ENCODE data around the gene AAK1.
"Not testable (repeated sequence)": the region's sequence is repeated elsewhere in the genome, so short reads cannot be mapped to it uniquely, and the experiment has no call there.

AAK1 gene

GRCh38 chr2:69554568-69554967, 89.0 kb downstream of the AAK1 start:
- Mint-ChIP-seq H3K4me3 (no peak overlapping the region), H3K36me3 (ENCODE audit: insufficient read depth) (peaks cover 14% of the 10 kb centered on the region), H3K27ac (ENCODE audit: low read depth) (peak overlapping the region; percentile 20), H3K9me3 (no peaks in the 10 kb centered on the region), H3K27me3 (no peaks in the 10 kb centered on the region), H3K4me1 (peaks cover 62% of the 10 kb centered on the region)
- DNase-seq (ENCODE audit: low spot score in 2 of 2) (no peak), ATAC-seq (replicated peaks; ENCODE audit: extremely low read depth, poor library complexity, severe bottlenecking) (no peak)

- H3K4me1 Mint-ChIP-seq = peaks cover 62% of the 10 kb centered on the region
- H3K9me3 Mint-ChIP-seq = no peaks in the 10 kb centered on the region
- no peak for DNase-seq (ENCODE audit: low spot score in 2 of 2)
- H3K36me3 Mint-ChIP-seq (ENCODE audit: insufficient read depth) = peaks cover 14% of the 10 kb centered on the region
- H3K4me3 Mint-ChIP-seq = no peak overlapping the region
- H3K27me3 Mint-ChIP-seq = no peaks in the 10 kb centered on the region
- H3K27ac Mint-ChIP-seq (ENCODE audit: low read depth) = no peak overlapping the region
- ATAC-seq (replicated peaks; ENCODE audit: extremely low read depth, poor library complexity, severe bottlenecking) = no peak
Observed at GRCh38 chr2:69553991-69554390, 89.5 kb downstream of the AAK1 start.

GRCh38 chr2:69550511-69550910, 93.0 kb downstream of the AAK1 start:
- H3K27ac Mint-ChIP-seq (ENCODE audit: low read depth); H3K27me3 Mint-ChIP-seq; H3K4me3 Mint-ChIP-seq; H3K9me3 Mint-ChIP-seq; ATAC-seq (replicated peaks; ENCODE audit: extremely low read depth, poor library complexity, severe bottlenecking); DNase-seq (ENCODE audit: low spot score in 2 of 2): not testable (repeated sequence)
- Mint-ChIP-seq H3K36me3 (ENCODE audit: insufficient read depth) (peaks cover 16% of the 10 kb centered on the region), H3K4me1 (peaks cover 61% of the 10 kb centered on the region)

GRCh38 chr2:69549421-69549820, 94.1 kb downstream of the AAK1 start:
- DNase-seq (ENCODE audit: low spot score in 2 of 2) = no peak
- Mint-ChIP-seq H3K4me1 (peaks cover 63% of the 10 kb centered on the region), H3K27ac (ENCODE audit: low read depth) (no peak overlapping the region), H3K4me3 (no peak overlapping the region), H3K27me3 (no peaks in the 10 kb centered on the region), H3K9me3 (no peaks in the 10 kb centered on the region), H3K36me3 (ENCODE audit: insufficient read depth) (peaks cover 16% of the 10 kb centered on the region)
- no peak for ATAC-seq (replicated peaks; ENCODE audit: extremely low read depth, poor library complexity, severe bottlenecking)

- no peaks in the 10 kb centered on the region for H3K27me3 Mint-ChIP-seq
- no peak overlapping the region for H3K4me3 Mint-ChIP-seq
- H3K9me3 Mint-ChIP-seq = no peaks in the 10 kb centered on the region
- DNase-seq (ENCODE audit: low spot score in 2 of 2) = no peak
- H3K36me3 Mint-ChIP-seq (ENCODE audit: insufficient read depth) = peaks cover 18% of the 10 kb centered on the region
- ATAC-seq (replicated peaks; ENCODE audit: extremely low read depth, poor library complexity, severe bottlenecking) = no peak
- peaks cover 62% of the 10 kb centered on the region for H3K4me1 Mint-ChIP-seq
- H3K27ac Mint-ChIP-seq (ENCODE audit: low read depth) = peak overlapping the region; percentile 76
Observed at GRCh38 chr2:69547984-69548715, 95.4 kb downstream of the AAK1 start.

GRCh38 chr2:69546646-69547045, 96.9 kb downstream of the AAK1 start:
- Mint-ChIP-seq H3K4me3 (no peak overlapping the region), H3K36me3 (ENCODE audit: insufficient read depth) (peaks cover 21% of the 10 kb centered on the region), H3K4me1 (peaks cover 59% of the 10 kb centered on the region), H3K27ac (ENCODE audit: low read depth) (no peak overlapping the region), H3K9me3 (no peaks in the 10 kb centered on the region), H3K27me3 (no peaks in the 10 kb centered on the region)
- DNase-seq (ENCODE audit: low spot score in 2 of 2) = no peak
- no peak for ATAC-seq (replicated peaks; ENCODE audit: extremely low read depth, poor library complexity, severe bottlenecking)

- Mint-ChIP-seq H3K27ac (ENCODE audit: low read depth) (no peak overlapping the region), H3K9me3 (no peaks in the 10 kb centered on the region), H3K4me3 (no peak overlapping the region), H3K36me3 (ENCODE audit: insufficient read depth) (peaks cover 23% of the 10 kb centered on the region), H3K4me1 (peaks cover 54% of the 10 kb centered on the region), H3K27me3 (no peaks in the 10 kb centered on the region)
- ATAC-seq (replicated peaks; ENCODE audit: extremely low read depth, poor library complexity, severe bottlenecking) = no peak
- no peak for DNase-seq (ENCODE audit: low spot score in 2 of 2)
Observed at GRCh38 chr2:69545477-69545932, 98.0 kb downstream of the AAK1 start.

- Mint-ChIP-seq H3K4me3 (no peak overlapping the region), H3K27ac (ENCODE audit: low read depth) (no peak overlapping the region), H3K36me3 (ENCODE audit: insufficient read depth) (peaks cover 27% of the 10 kb centered on the region), H3K27me3 (no peaks in the 10 kb centered on the region), H3K4me1 (peaks cover 54% of the 10 kb centered on the region), H3K9me3 (no peaks in the 10 kb centered on the region)
- DNase-seq (ENCODE audit: low spot score in 2 of 2) (no peak), ATAC-seq (replicated peaks; ENCODE audit: extremely low read depth, poor library complexity, severe bottlenecking) (no peak)
Observed at GRCh38 chr2:69544951-69545350, 98.6 kb downstream of the AAK1 start.

- ATAC-seq (replicated peaks; ENCODE audit: extremely low read depth, poor library complexity, severe bottlenecking) (no peak), DNase-seq (ENCODE audit: low spot score in 2 of 2) (no peak)
- Mint-ChIP-seq H3K4me1 (peaks cover 47% of the 10 kb centered on the region), H3K9me3 (no peaks in the 10 kb centered on the region), H3K27ac (ENCODE audit: low read depth) (peak overlapping the region; percentile 1), H3K4me3 (no peak overlapping the region), H3K36me3 (ENCODE audit: insufficient read depth) (peaks cover 40% of the 10 kb centered on the region), H3K27me3 (no peaks in the 10 kb centered on the region)
Observed at GRCh38 chr2:69539549-69539908, 104.0 kb downstream of the AAK1 start.

- Mint-ChIP-seq H3K36me3 (ENCODE audit: insufficient read depth) (peaks cover 37% of the 10 kb centered on the region), H3K4me3 (no peak overlapping the region), H3K27ac (ENCODE audit: low read depth) (peak overlapping the region; percentile 76), H3K9me3 (no peaks in the 10 kb centered on the region), H3K4me1 (peaks cover 42% of the 10 kb centered on the region), H3K27me3 (no peaks in the 10 kb centered on the region)
- DNase-seq (ENCODE audit: low spot score in 2 of 2) (no peak), ATAC-seq (replicated peaks; ENCODE audit: extremely low read depth, poor library complexity, severe bottlenecking) (no peak)
Observed at GRCh38 chr2:69538872-69539548, 104.5 kb downstream of the AAK1 start.

- peaks cover 36% of the 10 kb centered on the region for H3K36me3 Mint-ChIP-seq (ENCODE audit: insufficient read depth)
- H3K27me3 Mint-ChIP-seq = no peaks in the 10 kb centered on the region
- H3K4me1 Mint-ChIP-seq = peaks cover 42% of the 10 kb centered on the region
- no peaks in the 10 kb centered on the region for H3K9me3 Mint-ChIP-seq
- H3K4me3 Mint-ChIP-seq = no peak overlapping the region
- H3K27ac Mint-ChIP-seq (ENCODE audit: low read depth) = peak overlapping the region; percentile 76
- no peak for ATAC-seq (replicated peaks; ENCODE audit: extremely low read depth, poor library complexity, severe bottlenecking)
- DNase-seq (ENCODE audit: low spot score in 2 of 2) = no peak
Observed at GRCh38 chr2:69538249-69538648, 105.3 kb downstream of the AAK1 start.

GRCh38 chr2:69535817-69536241, 107.7 kb downstream of the AAK1 start:
- H3K4me3 Mint-ChIP-seq = peak overlapping the region; percentile 54
- H3K36me3 Mint-ChIP-seq (ENCODE audit: insufficient read depth) = peaks cover 42% of the 10 kb centered on the region
- H3K4me1 Mint-ChIP-seq = peaks cover 49% of the 10 kb centered on the region
- H3K27me3 Mint-ChIP-seq = no peaks in the 10 kb centered on the region
- DNase-seq (ENCODE audit: low spot score in 2 of 2) (no peak), ATAC-seq (replicated peaks; ENCODE audit: extremely low read depth, poor library complexity, severe bottlenecking) (peak; percentile 56)
- no peaks in the 10 kb centered on the region for H3K9me3 Mint-ChIP-seq
- H3K27ac Mint-ChIP-seq (ENCODE audit: low read depth) = peak overlapping the region; percentile 94

GRCh38 chr2:69531186-69531585, 112.4 kb downstream of the AAK1 start:
- Mint-ChIP-seq H3K36me3 (ENCODE audit: insufficient read depth) (peaks cover 46% of the 10 kb centered on the region), H3K9me3 (no peaks in the 10 kb centered on the region), H3K4me3 (no peak overlapping the region), H3K27ac (ENCODE audit: low read depth) (no peak overlapping the region), H3K4me1 (peaks cover 31% of the 10 kb centered on the region), H3K27me3 (no peaks in the 10 kb centered on the region)
- ATAC-seq (replicated peaks; ENCODE audit: extremely low read depth, poor library complexity, severe bottlenecking) = no peak
- no peak for DNase-seq (ENCODE audit: low spot score in 2 of 2)
